ENCODE measurements around the gene DLGAP1.

- no peak for TF ChIP-seq CTCF (IDR thresholded peaks at IDR 0.05; ENCODE audit: low read depth, low read length)
- TF ChIP-seq MAX (IDR thresholded peaks at IDR 0.05; ENCODE audit: low read depth, low read length) = no peak
- no peak for TF ChIP-seq POLR2A (IDR thresholded peaks at IDR 0.05; ENCODE audit: extremely low read depth, insufficient read length)
- no peak for TF ChIP-seq MYC (IDR thresholded peaks at IDR 0.05; ENCODE audit: low read depth, low read length)
Measured at GRCh38 chr18:4333043-4333442, 122.1 kb downstream of the DLGAP1 start.

All from NB4 (cell line).